ENCODE results near the gene LRP6.

GRCh38 chr12:12229556-12230092, 37.2 kb downstream of the LRP6 start:
- TF ChIP-seq, protein P1, sequence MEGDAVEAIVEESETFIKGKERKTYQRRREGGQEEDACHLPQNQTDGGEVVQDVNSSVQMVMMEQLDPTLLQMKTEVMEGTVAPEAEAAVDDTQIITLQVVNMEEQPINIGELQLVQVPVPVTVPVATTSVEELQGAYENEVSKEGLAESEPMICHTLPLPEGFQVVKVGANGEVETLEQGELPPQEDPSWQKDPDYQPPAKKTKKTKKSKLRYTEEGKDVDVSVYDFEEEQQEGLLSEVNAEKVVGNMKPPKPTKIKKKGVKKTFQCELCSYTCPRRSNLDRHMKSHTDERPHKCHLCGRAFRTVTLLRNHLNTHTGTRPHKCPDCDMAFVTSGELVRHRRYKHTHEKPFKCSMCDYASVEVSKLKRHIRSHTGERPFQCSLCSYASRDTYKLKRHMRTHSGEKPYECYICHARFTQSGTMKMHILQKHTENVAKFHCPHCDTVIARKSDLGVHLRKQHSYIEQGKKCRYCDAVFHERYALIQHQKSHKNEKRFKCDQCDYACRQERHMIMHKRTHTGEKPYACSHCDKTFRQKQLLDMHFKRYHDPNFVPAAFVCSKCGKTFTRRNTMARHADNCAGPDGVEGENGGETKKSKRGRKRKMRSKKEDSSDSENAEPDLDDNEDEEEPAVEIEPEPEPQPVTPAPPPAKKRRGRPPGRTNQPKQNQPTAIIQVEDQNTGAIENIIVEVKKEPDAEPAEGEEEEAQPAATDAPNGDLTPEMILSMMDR (IDR thresholded peaks at IDR 0.05) = no peak
- no peak for TF ChIP-seq POLR2A (IDR thresholded peaks at IDR 0.05)
